Kidney (tissue), 14 donors: ENCODE data around the gene ACOXL. TPM values are rescaled to one million over a fixed set of nuclear protein-coding genes. Genes with fewer than 3 reads are reported as not detected.

Experiments used
- DNase-seq, 5 donors: peaks; one replicate each; pipeline ENCODE4 v3.0.0-alpha.2; 2013 to 2020
- FAIRE-seq: peaks from 2 replicates; lab custom pipeline; 2012; peaks lifted over from hg19 to GRCh38; lab: Jason Lieb, UNC
- H3K27ac ChIP-seq, 2 donors: one replicate each; pipeline ENCODE4 v1.7.0; 2013; ENCODE audit warnings: low read depth in 2 of 2, low read length in 2 of 2, inconsistent platforms in 1 of 2
- H3K27me3 ChIP-seq: one replicate; pipeline ENCODE4 v1.7.1; 2013; ENCODE audit warnings: low read length, inconsistent platforms; ENCODE audit not compliant: control insufficient read depth, insufficient read depth
- H3K36me3 ChIP-seq, 3 donors: one replicate each; pipeline versions ENCODE4 v1.7.0 to v1.7.1; 2013; ENCODE audit warnings: low read length in 3 of 3, control low read depth in 1 of 3, inconsistent platforms in 1 of 3; ENCODE audit not compliant: insufficient read depth in 3 of 3, control insufficient read depth in 2 of 3
- H3K4me1 ChIP-seq, 3 donors: one replicate each; pipeline versions ENCODE4 v1.7.0 to v1.7.1; 2013; ENCODE audit warnings: low read length in 3 of 3, inconsistent platforms in 1 of 3, low read depth in 1 of 3; ENCODE audit not compliant: control insufficient read depth in 2 of 3, insufficient read depth in 2 of 3
- H3K4me3 ChIP-seq, 3 donors: one replicate each; pipeline versions ENCODE4 v1.7.0 to v1.8.1; 2013; ENCODE audit warnings: low read length in 3 of 3, control low read depth in 1 of 3, inconsistent platforms in 1 of 3
- H3K9ac ChIP-seq, 3 donors: one replicate each; pipeline versions ENCODE4 v1.7.0 to v1.7.1; 2013; ENCODE audit warnings: low read length in 3 of 3, control low read depth in 1 of 3, inconsistent platforms in 1 of 3
- H3K9me3 ChIP-seq, 3 donors: one replicate each; pipeline versions ENCODE4 v1.7.0 to v1.7.1; 2013; ENCODE audit warnings: low read length in 3 of 3, control low read depth in 1 of 3, inconsistent platforms in 1 of 3; ENCODE audit not compliant: control insufficient read depth in 2 of 3, insufficient read depth in 1 of 3
- intact Hi-C: fragments of 100-400 bp; cut with DNase I; formaldehyde crosslinking; loops from one replicate; pipeline ENCODE4 v1.11.1; 2022
- polyA plus RNA-seq: library from polyadenylated mRNA; stranded (reverse); fragments of 350-450 nt; fragmentation: Illumina TruSeq; extraction: RNeasy Lipid Tissue Mini Kit (QIAGEN cat#74804); gene quantifications from one replicate; pipeline ENCODE4 v1.2.3, GENCODE V29; 2014; ENCODE audit warnings: low read depth, low replicate concordance; ENCODE audit not compliant: insufficient read depth
- total RNA-seq: library from RNA; stranded (reverse); fragmentation: NEBNext Ultra II Directional; extraction: Animal tissue kit (Norgen Biotek cat#: 25700); gene quantifications from one replicate; pipeline ENCODE4 v1.2.1, GENCODE V29; 2021
- TF ChIP-seq, protein P1 (sequence below): IDR thresholded peaks from 3 replicates; pipeline ENCODE4 v1.5.1; 2012; ENCODE audit warnings: mild to moderate bottlenecking, moderate library complexity, borderline replicate concordance; ENCODE audit not compliant: insufficient read depth; ENCODE audit errors: extremely low read depth
- donor health status: control.
- donor health status: control.
- donor health status: control.
- donor health status: control.
- donor health status: control.
- donor health status: DM: yes; HTN: yes; CAD: no.
- donor health status: Normal renal cell carcinoma (clear cell type).

ACOXL gene
- total and polyA plus RNA-seq, 2 donors from 2014 or later: 2.0 TPM; not detected in 1

DNA sequence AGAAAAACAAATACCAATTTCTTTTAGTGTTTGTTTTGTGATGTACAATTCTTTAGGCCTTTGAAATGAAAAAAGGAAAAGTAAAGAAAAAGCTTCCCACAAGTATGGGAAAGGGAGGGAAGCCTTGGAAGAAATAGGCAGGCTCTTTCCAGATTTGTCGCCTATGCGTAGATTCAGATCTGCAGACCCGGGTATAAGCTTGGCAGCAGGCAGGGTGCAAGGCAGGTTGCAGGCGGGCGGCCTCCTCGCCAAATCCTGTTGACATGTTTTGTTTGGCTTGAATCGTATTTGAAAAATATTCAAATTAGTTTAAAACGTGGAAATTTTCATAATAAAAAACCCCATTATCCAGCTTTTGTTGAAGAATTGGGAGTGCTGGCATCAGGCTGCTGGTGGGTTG, 104.3 kb downstream of the ACOXL start:
- no peak for FAIRE-seq

GRCh38 chr2:110837446-110838409, 105.4 kb downstream of the ACOXL start:
- DNase-seq (peak in 3 of 5 donors; percentile 60 to 89 (median 80)), FAIRE-seq (no peak)
- Histone ChIP-seq H3K9ac (no peak overlapping the region), H3K9me3 (no peaks in the 10 kb centered on the region), H3K27me3 (no peaks in the 10 kb centered on the region), H3K36me3 (no peaks in the 10 kb centered on the region), H3K27ac (no peak overlapping the region), H3K4me3 (no peak overlapping the region), H3K4me1 (no peaks in the 10 kb centered on the region)
- intact Hi-C loops: no loop called here
- TF ChIP-seq, protein P1, sequence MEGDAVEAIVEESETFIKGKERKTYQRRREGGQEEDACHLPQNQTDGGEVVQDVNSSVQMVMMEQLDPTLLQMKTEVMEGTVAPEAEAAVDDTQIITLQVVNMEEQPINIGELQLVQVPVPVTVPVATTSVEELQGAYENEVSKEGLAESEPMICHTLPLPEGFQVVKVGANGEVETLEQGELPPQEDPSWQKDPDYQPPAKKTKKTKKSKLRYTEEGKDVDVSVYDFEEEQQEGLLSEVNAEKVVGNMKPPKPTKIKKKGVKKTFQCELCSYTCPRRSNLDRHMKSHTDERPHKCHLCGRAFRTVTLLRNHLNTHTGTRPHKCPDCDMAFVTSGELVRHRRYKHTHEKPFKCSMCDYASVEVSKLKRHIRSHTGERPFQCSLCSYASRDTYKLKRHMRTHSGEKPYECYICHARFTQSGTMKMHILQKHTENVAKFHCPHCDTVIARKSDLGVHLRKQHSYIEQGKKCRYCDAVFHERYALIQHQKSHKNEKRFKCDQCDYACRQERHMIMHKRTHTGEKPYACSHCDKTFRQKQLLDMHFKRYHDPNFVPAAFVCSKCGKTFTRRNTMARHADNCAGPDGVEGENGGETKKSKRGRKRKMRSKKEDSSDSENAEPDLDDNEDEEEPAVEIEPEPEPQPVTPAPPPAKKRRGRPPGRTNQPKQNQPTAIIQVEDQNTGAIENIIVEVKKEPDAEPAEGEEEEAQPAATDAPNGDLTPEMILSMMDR: no peak

More for the DNA sequence above, 104.3 kb downstream of the ACOXL start:
- H3K4me1 ChIP-seq: no peaks in the 10 kb centered on the region
- no peaks in the 10 kb centered on the region for H3K27me3 ChIP-seq
- no peak for DNase-seq
- H3K9ac ChIP-seq: no peak overlapping the region
- no peaks in the 10 kb centered on the region for H3K36me3 ChIP-seq
- TF ChIP-seq, protein P1: no peak
- intact Hi-C loops: no loop called here
- no peaks in the 10 kb centered on the region for H3K9me3 ChIP-seq
- no peak overlapping the region for H3K27ac ChIP-seq
- H3K4me3 ChIP-seq: no peak overlapping the region

- H3K36me3 ChIP-seq: no peaks in the 10 kb centered on the region
- H3K4me1 ChIP-seq: no peaks in the 10 kb centered on the region
- intact Hi-C loops: no loop called here
- DNase-seq: peak in 1 of 5 donors; percentile 23
- no peaks in the 10 kb centered on the region for H3K9me3 ChIP-seq
- no peak overlapping the region for H3K27ac ChIP-seq
- H3K4me3 ChIP-seq: no peak overlapping the region
- no peaks in the 10 kb centered on the region for H3K27me3 ChIP-seq
- no peak for FAIRE-seq
- no peak overlapping the region for H3K9ac ChIP-seq
- TF ChIP-seq, protein P1: no peak
These were observed 106.4 kb downstream of the ACOXL start for GRCh38 chr2:110838657-110839384.
